Fibroblast of skin of left quadriceps (primary cell): Measurements from ENCODE around the gene CELF2.
"Not testable (repeated sequence)": the region's sequence is repeated elsewhere in the genome, so short reads cannot be mapped to it uniquely, and the experiment has no call there.

Source experiments
- DNase-seq, 2 experiments: peaks; one replicate each; pipeline ENCODE4 v3.0.0-alpha.2; 2013; ENCODE audit warnings: low read depth in 2 of 2

Gene CELF2

GRCh38 chr10:11345224-11346054 lies 327.8 kb downstream of the CELF2 start:
- no peak for DNase-seq

DNA sequence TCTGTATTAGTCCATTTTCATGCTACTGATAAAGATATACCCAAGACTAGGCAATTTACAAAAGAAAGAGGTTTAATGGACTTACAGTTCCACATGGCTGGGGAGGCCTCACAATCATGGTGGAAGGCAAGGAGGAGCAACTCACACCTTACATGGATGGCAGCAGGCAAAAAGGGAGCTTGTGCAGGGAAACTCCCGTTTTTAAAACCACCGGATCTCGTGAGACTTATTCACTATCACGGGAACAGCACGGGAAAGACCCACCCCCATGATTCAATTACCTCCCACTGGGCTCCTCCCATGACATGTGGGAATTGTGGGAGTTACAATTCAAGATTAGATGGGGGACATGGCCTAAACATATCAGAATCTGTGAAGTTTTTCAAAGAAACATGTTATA lies 329.9 kb downstream of the CELF2 start:
- DNase-seq: not testable (repeated sequence)

GRCh38 chr10:11351801-11352200 lies 334.1 kb downstream of the CELF2 start:
- DNase-seq: no peak

DNA sequence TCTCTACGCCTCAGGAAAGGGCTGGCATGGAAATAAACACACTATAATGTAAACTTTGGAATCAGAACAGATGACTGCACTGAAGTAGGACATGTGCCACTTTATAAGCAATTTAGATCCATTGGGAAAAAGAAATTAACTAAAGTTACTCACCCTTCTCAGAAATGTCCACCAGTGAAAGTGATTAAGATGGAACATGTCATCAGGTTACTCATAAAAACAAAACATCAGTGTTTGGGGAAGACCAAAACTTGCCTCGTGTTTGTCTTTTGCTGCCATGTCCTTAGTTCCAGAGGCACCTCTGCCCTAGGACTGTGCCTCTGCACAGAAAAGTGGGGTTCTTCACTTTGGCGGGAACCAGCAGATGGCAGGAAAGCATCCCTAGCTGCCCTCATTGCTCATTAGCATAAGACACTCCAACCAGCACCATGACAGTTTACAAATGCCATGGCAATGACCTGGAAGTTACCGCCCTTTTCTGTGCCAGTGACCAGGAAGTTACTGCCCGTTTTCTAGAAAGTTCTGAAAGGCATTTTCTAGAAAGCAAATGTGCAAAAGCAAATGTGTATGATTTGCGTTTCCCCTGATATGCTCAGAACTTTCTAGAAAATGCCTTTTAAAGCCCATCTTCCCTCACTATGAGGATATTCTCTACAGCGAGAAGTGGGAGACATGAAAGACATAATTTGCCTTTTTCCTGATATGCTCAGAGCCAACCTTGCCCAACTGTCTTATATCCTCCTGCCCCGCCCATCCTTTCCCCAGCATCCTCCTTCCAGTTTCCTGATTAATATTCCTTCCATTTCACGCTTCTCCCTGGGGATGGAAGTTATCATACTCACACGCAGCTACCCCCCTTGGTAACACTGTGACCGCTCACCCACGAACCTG lies 335.6 kb downstream of the CELF2 start:
- DNase-seq: no peak

DNA sequence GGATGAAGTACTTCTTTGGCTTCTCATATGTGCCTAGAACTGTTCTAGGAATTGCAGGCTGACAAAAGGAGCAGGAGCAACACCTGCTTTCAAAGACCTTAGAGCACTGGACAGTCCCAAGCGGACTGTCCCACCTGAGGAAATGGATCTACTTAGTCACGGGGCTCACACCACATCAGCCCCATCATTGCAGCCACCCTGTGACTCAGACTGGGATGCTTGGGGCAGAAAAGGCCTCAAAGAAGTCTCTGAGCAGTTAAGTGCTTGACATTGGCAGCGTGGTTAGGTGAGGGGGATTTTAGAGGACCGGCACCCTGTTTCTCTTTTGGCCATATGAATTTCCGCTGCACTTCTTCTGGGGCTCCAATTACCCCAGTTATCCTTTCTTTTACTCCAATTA lies 337.2 kb downstream of the CELF2 start:
- no peak for DNase-seq

- DNase-seq: no peak
Measured at GRCh38 chr10:11355592-11355991, 337.9 kb downstream of the CELF2 start.

- no peak for DNase-seq
Measured at GRCh38 chr10:11357439-11357838, 339.8 kb downstream of the CELF2 start.

DNA sequence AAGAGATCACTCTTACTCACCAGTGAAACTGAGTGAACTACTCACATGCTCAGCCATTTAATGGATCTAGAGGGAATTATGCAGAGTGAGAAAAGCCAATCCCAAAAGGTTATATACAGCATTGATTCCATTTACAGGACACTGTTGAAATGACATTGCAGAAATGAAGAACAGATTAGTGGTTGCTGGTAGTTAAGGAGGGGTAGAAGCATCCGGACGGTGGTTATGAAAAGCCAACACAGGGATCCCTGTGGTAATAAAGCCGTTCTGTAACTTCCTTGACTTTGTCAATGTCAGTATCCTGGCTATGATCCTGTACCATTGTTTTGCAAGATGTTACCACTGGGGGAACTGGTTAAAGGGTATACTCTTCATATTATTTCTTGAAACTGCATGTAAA lies 340.3 kb downstream of the CELF2 start:
- DNase-seq: no peak

GRCh38 chr10:11358923-11359575 lies 341.4 kb downstream of the CELF2 start:
- no peak for DNase-seq

DNA sequence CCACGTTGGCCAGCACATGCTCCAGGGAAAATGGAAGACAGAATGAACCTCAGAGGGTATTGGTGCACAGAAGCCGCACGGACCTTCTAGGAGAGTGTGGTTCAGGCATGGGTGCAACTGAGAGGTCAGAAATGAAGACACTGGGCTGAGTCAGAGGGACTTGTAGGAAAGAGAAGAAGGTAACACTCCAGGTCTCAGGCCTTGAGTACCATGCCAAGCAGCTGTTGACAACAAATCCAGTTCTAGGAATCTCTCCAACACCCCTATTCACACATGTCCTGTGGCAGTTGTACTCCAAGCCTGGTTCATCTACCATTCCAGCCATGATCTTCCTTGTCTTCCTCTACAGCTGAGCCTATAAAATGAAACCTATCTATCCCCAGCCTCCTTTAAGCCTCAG lies 342.2 kb downstream of the CELF2 start:
- DNase-seq: no peak

GRCh38 chr10:11363497-11363896 lies 345.8 kb downstream of the CELF2 start:
- DNase-seq: no peak

DNA sequence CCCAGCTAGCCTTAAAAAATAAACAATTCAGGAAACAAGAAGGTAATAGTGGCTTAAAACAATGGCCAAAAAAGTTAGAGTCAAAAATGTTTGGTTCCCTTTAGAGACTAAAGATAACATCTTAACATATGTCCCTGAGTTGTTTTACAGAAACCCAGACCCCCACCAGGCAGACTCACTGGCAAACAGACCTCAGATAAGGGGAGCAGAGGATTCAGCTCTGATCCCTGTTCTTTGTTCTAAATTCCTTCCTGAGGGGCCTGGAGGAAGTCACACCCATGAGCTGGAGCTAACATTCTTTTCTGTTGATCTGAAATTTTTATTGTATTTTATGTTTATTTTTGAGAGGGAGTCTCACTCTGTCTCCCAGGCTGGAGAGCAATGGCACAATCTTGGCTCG lies 346.6 kb downstream of the CELF2 start:
- no peak for DNase-seq

GRCh38 chr10:11366889-11367288 lies 349.2 kb downstream of the CELF2 start:
- not testable (repeated sequence) for DNase-seq

- DNase-seq: no peak
Measured at GRCh38 chr10:11367505-11367904, 349.8 kb downstream of the CELF2 start.

GRCh38 chr10:11373717-11374171 lies 356.1 kb downstream of the CELF2 start:
- DNase-seq: no peak

- no peak for DNase-seq
Measured at GRCh38 chr10:11377267-11377666, 359.6 kb downstream of the CELF2 start.

DNA sequence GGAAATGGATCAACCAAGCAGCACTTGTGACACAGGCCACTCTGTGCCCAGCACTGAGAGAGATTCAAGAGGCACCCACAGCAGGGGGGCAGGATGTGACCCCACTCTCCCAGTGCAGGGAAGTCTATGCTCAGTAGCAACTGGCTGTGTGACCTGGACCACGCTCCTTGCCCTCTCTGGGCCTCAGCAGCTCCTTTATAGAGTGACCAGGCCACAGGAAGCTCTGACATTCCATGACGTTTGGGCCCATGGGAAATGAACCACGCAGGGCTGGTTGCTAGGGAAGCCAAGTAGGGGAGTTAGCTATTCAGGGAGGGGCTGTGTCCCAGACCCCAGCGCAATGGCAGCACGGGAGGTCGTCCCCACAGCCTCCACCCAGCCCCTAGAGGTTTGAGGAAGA lies 361.2 kb downstream of the CELF2 start:
- no peak for DNase-seq

GRCh38 chr10:11379771-11380170 lies 362.1 kb downstream of the CELF2 start:
- no peak for DNase-seq

- no peak for DNase-seq
Measured at GRCh38 chr10:11381023-11381422, 363.4 kb downstream of the CELF2 start.

DNA sequence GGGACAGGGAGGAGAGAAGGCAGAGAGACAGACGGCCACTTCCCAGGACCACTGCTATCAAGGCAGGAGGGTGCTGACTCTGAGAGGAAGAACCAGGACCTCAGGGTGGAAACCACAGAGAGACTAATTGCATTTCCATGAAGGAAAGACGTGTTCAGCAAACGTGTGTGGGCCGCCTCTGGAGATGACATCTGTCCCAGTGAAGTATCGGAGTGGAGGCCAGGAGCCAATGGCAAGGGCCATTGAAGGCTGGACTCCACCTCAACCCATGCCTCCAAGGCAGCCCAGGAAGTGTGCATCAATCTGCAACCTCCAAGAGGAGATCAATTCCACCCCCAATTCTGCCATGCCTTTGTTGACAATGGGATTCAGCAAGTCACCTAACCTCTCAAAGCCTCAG lies 363.8 kb downstream of the CELF2 start:
- no peak for DNase-seq

DNA sequence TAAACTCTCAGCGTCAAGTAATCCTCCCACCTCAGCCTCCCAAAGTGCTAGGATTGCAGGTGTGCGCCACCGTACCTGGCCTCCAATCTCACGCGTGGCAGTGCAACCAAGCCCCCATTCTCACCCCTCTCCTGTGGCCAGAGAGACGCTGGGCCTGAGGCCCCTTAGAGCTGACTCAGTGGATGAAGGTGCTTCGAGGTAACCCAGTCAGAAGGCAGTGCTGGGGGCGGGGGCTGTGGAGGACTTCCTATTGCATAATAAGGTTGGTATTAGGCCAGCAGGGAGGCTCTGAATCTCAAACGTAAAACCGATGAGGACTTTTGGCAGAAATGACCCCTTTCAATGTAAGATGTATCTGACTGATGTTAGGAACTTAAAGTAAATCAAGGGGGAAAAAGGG lies 364.5 kb downstream of the CELF2 start:
- no peak for DNase-seq

- DNase-seq: no peak
Measured at GRCh38 chr10:11386044-11386443, 368.4 kb downstream of the CELF2 start.
